ENCODE data around the gene DRGX.
A peak's percentile ranks its signal among the peaks of the same experiment; 100 is the strongest.

The DRGX gene

GRCh38 chr10:49395741-49396665, at the start of gene DRGX:
DRGX (minus strand) TSS chr10:49396089; CDS start chr10:49395440, 649 bp downstream.
- TF ChIP-seq, protein P1, sequence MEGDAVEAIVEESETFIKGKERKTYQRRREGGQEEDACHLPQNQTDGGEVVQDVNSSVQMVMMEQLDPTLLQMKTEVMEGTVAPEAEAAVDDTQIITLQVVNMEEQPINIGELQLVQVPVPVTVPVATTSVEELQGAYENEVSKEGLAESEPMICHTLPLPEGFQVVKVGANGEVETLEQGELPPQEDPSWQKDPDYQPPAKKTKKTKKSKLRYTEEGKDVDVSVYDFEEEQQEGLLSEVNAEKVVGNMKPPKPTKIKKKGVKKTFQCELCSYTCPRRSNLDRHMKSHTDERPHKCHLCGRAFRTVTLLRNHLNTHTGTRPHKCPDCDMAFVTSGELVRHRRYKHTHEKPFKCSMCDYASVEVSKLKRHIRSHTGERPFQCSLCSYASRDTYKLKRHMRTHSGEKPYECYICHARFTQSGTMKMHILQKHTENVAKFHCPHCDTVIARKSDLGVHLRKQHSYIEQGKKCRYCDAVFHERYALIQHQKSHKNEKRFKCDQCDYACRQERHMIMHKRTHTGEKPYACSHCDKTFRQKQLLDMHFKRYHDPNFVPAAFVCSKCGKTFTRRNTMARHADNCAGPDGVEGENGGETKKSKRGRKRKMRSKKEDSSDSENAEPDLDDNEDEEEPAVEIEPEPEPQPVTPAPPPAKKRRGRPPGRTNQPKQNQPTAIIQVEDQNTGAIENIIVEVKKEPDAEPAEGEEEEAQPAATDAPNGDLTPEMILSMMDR (IDR thresholded peaks at IDR 0.05; ENCODE audit: low read depth, low read length, missing control alignments): no peak
- Histone ChIP-seq H3K4me3 (ENCODE audit: low read depth, low read length) (no peak within 1 kb of the TSS), H3K27ac (no peak within 1 kb of the TSS), H3K27me3 (replicated peaks) (peaks cover 85% of the 10 kb centered on the region), H3K36me3 (replicated peaks) (no peaks in the 10 kb centered on the region)
- in situ Hi-C loops (cut with HindIII; ENCODE audit: low pct_ligation_motif_present, low sequenced_read_pairs): no loop called here
- DNase-seq: no peak

DNA sequence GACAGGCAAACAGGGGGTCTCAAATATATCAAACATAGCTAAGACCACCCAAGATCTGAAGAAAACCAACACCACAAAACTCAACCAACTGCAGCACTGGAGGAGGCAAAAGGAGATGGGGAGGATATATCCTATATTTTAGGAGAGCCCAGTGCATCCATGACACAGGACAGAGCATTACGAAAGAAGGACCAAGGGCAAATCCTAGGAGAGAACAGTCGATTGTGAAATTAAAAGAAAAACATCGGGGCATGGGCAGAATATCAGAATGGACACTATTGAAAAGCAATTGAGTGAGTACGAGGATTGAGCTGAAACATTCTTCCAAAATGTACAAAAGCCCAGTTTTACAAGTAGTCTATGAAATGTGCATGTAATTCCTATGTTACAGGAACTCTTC, 48.5 kb upstream of the DRGX start:
- H3K27me3 ChIP-seq (replicated peaks): no peaks in the 10 kb centered on the region
- H3K27ac ChIP-seq: no peak overlapping the region
- TF ChIP-seq, protein P1 (IDR thresholded peaks at IDR 0.05; ENCODE audit: low read depth, low read length, missing control alignments): no peak
- no peak overlapping the region for H3K4me3 ChIP-seq (ENCODE audit: low read depth, low read length)
- H3K36me3 ChIP-seq (replicated peaks): no peaks in the 10 kb centered on the region
- DNase-seq: no peak
- in situ Hi-C loops (cut with HindIII; ENCODE audit: low pct_ligation_motif_present, low sequenced_read_pairs): no loop called here

- in situ Hi-C loops (cut with HindIII; ENCODE audit: low pct_ligation_motif_present, low sequenced_read_pairs): no loop called here
- Histone ChIP-seq H3K4me3 (ENCODE audit: low read depth, low read length) (no peak overlapping the region), H3K27me3 (replicated peaks) (no peaks in the 10 kb centered on the region), H3K36me3 (replicated peaks) (no peaks in the 10 kb centered on the region), H3K27ac (no peak overlapping the region)
- TF ChIP-seq, protein P1 (IDR thresholded peaks at IDR 0.05; ENCODE audit: low read depth, low read length, missing control alignments): no peak
- no peak for DNase-seq
Observed at GRCh38 chr10:49442863-49443262, 47.0 kb upstream of the DRGX start.

- in situ Hi-C loops (cut with HindIII; ENCODE audit: low pct_ligation_motif_present, low sequenced_read_pairs): no loop called here
- no peaks in the 10 kb centered on the region for H3K36me3 ChIP-seq (replicated peaks)
- peak overlapping the region; percentile 27 for H3K4me3 ChIP-seq (ENCODE audit: low read depth, low read length)
- TF ChIP-seq, protein P1 (IDR thresholded peaks at IDR 0.05; ENCODE audit: low read depth, low read length, missing control alignments): no peak
- H3K27me3 ChIP-seq (replicated peaks): no peaks in the 10 kb centered on the region
- DNase-seq: no peak
- no peak overlapping the region for H3K27ac ChIP-seq
Observed at GRCh38 chr10:49441488-49442476, 45.9 kb upstream of the DRGX start.

DNA sequence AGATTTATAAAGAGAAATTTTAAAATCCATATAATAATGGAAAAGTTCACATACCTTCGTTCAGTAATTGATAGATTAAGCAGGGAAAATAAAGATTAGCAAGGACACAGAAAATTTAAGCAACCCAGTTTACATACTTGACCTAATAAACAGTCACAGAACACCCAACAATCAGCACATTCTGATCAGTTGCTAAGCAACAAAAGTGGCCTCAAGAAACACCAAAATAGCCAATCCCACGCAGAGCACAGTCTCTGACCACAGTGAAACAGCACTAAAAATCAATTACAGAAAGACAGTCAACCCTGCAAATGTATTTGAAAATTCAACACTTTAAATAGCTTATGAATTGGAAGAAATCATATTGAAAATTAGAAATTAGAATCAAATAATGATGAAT, 39.3 kb upstream of the DRGX start:
- in situ Hi-C loops (cut with HindIII; ENCODE audit: low pct_ligation_motif_present, low sequenced_read_pairs): no loop called here
- H3K4me3 ChIP-seq (ENCODE audit: low read depth, low read length): no peak overlapping the region
- H3K27ac ChIP-seq: no peak overlapping the region
- no peaks in the 10 kb centered on the region for H3K27me3 ChIP-seq (replicated peaks)
- TF ChIP-seq, protein P1 (IDR thresholded peaks at IDR 0.05; ENCODE audit: low read depth, low read length, missing control alignments): no peak
- no peak for DNase-seq
- no peaks in the 10 kb centered on the region for H3K36me3 ChIP-seq (replicated peaks)

All from brain microvascular endothelial cell (primary cell).